Endodermal cell (in vitro differentiated cells): ENCODE measurements around the gene CEACAM5. TPM values are rescaled to one million over a fixed set of nuclear protein-coding genes. Genes with fewer than 3 reads are reported as not detected.

Source experiments
- DNase-seq: peaks from one replicate; pipeline ENCODE4 v3.0.0-alpha.2; 2017
- H3K27ac ChIP-seq: 2 replicates; pipeline ENCODE4 v1.5.1; 2013; ENCODE audit warnings: mild to moderate bottlenecking, low read depth, low read length, moderate library complexity
- H3K27me3 ChIP-seq: 2 replicates; pipeline ENCODE4 v1.6.1; 2013; ENCODE audit warnings: mild to moderate bottlenecking, low read length, moderate library complexity; ENCODE audit not compliant: insufficient read depth, control insufficient read depth, poor library complexity, severe bottlenecking
- H3K36me3 ChIP-seq: 2 replicates; pipeline ENCODE4 v1.7.0; 2013; ENCODE audit warnings: mild to moderate bottlenecking, low read length, moderate library complexity; ENCODE audit not compliant: control insufficient read depth, insufficient read depth
- H3K4me1 ChIP-seq: one replicate; pipeline ENCODE4 v1.7.0; 2013; ENCODE audit warnings: low read length; ENCODE audit not compliant: control insufficient read depth, insufficient read depth
- H3K4me3 ChIP-seq: 2 replicates; pipeline ENCODE4 v1.5.1; 2013; ENCODE audit warnings: mild to moderate bottlenecking, low read length, moderate library complexity
- H3K9ac ChIP-seq: 2 replicates; pipeline ENCODE4 v1.6.1; 2013; ENCODE audit warnings: mild to moderate bottlenecking, low read length, moderate library complexity; ENCODE audit not compliant: poor library complexity, severe bottlenecking; ENCODE audit errors: extremely low read depth
- H3K9me3 ChIP-seq: 2 replicates; pipeline ENCODE4 v1.6.1; 2013; ENCODE audit warnings: mild to moderate bottlenecking, low read length, moderate library complexity; ENCODE audit not compliant: control insufficient read depth
- H3K27ac Mint-ChIP-seq: 2 replicates; pipeline ENCODE4 v1.8.0; 2020; ENCODE audit warnings: mixed read lengths
- H3K27me3 Mint-ChIP-seq: 2 replicates; pipeline ENCODE4 v1.8.0; 2021; ENCODE audit warnings: mild to moderate bottlenecking, mixed read lengths; ENCODE audit not compliant: insufficient read depth
- H3K36me3 Mint-ChIP-seq: 2 replicates; pipeline ENCODE4 v1.8.0; 2020; ENCODE audit warnings: low read depth, mixed read lengths
- H3K4me1 Mint-ChIP-seq: 2 replicates; pipeline ENCODE4 v1.8.0; 2020; ENCODE audit warnings: mixed read lengths
- H3K4me3 Mint-ChIP-seq: 2 replicates; pipeline ENCODE4 v1.8.0; 2020; ENCODE audit warnings: mild to moderate bottlenecking, moderate library complexity, mixed read lengths
- H3K9me3 Mint-ChIP-seq: 2 replicates; pipeline ENCODE4 v1.8.0; 2020; ENCODE audit warnings: mild to moderate bottlenecking, mixed read lengths
- CTCF ChIP-seq: fragments of 200-600 bp; sonication (generic); conservative IDR thresholded peaks from 2 replicates; pipeline ENCODE4 v1.5.0; 2021; ENCODE audit warnings: antibody characterized with exemption, mild to moderate bottlenecking
- WGBS, 2 experiments: methylation state at CpG; one replicate each; pipeline versions ENCODE4 v1.1.5 to v1.1.7; 2013; ENCODE audit warnings: missing lambda C conversion rate in 2 of 2, mixed read lengths in 1 of 2; ENCODE audit not compliant: insufficient coverage in 1 of 2, insufficient read length in 1 of 2; 5-methylcytosine and 5-hydroxymethylcytosine counted together
- total RNA-seq, 2 donors: library from RNA; stranded (reverse); fragmentation: NEBNext Ultra II Directional in 1 of 2; extraction: Animal tissue kit (Norgen Biotek cat#: 25700) in 1 of 2; gene quantifications; 2 replicates in 1 of 2; 3 replicates in 1 of 2; pipeline ENCODE4 v1.2.1, GENCODE V29; 2021

The CEACAM5 gene
- total RNA-seq, 2 donors from 2014 or later = not detected

- Mint-ChIP-seq H3K9me3 (peaks cover 81% of the 10 kb centered on the region), H3K4me1 (no peaks in the 10 kb centered on the region), H3K36me3 (no peaks in the 10 kb centered on the region), H3K27ac (no peak overlapping the region), H3K27me3 (peaks cover 7% of the 10 kb centered on the region), H3K4me3 (no peak overlapping the region)
- DNase-seq = no peak
- Histone ChIP-seq H3K27ac (no peak overlapping the region), H3K4me3 (no peak overlapping the region), H3K4me1 (no peaks in the 10 kb centered on the region), H3K9ac (no peak overlapping the region), H3K27me3 (no peaks in the 10 kb centered on the region), H3K36me3 (no peaks in the 10 kb centered on the region), H3K9me3 (no peaks in the 10 kb centered on the region)
- TF ChIP-seq CTCF = no peak
- WGBS, 2 experiments = 65 to 83% methylated on average over 2 to 3 of the region's 3 CpGs
These were observed 21.0 kb upstream of the CEACAM5 start for GRCh38 chr19:41687419-41687818.

DNA sequence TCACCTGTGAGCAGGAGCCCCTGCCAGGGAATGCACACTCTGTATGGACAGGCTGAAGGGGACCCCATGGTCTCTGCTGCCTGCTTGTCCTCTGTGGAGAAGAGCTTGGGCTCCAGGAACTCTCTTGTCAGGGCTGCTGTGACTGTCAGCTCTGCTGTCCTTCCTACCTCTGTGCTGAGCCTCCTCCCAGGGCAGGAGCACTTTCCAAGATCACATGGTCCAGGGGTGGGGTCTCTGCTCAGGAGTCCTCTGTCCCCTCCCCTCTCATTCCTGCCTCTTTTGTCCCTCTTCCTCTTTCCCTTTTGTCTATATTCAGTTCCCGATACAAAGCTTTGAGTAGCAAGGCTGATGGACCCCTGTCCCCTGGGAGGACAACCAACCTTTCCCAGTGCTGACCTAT lies 20.3 kb upstream of the CEACAM5 start, which contains the start of gene CEACAM7:
TSS of gene CEACAM7 (minus strand) at position 173 of the 400 bp plus-strand sequence. CDS start at position 68, 105 bp downstream.
- H3K27me3 ChIP-seq = no peaks in the 10 kb centered on the region
- H3K27me3 Mint-ChIP-seq = peaks cover 7% of the 10 kb centered on the region
- no peaks in the 10 kb centered on the region for H3K36me3 ChIP-seq
- H3K4me1 ChIP-seq = no peaks in the 10 kb centered on the region
- H3K9me3 ChIP-seq = no peaks in the 10 kb centered on the region
- no peak for TF ChIP-seq CTCF
- no peak within 1 kb of the TSS for H3K27ac ChIP-seq
- H3K36me3 Mint-ChIP-seq = no peaks in the 10 kb centered on the region
- no peak within 1 kb of the TSS for H3K9ac ChIP-seq
- peaks cover 80% of the 10 kb centered on the region for H3K9me3 Mint-ChIP-seq
- H3K27ac Mint-ChIP-seq = no peak within 1 kb of the TSS
- no peak within 1 kb of the TSS for H3K4me3 ChIP-seq
- peak; percentile 52 for DNase-seq
- H3K4me1 Mint-ChIP-seq = no peaks in the 10 kb centered on the region
- WGBS, 2 experiments = 67 to 81% methylated on average over 1 of the region's 1 CpG
- H3K4me3 Mint-ChIP-seq = no peak within 1 kb of the TSS

GRCh38 chr19:41688687-41689086 lies 19.7 kb upstream of the CEACAM5 start:
- Mint-ChIP-seq H3K27me3 (peaks cover 7% of the 10 kb centered on the region), H3K9me3 (peaks cover 78% of the 10 kb centered on the region), H3K4me1 (no peaks in the 10 kb centered on the region), H3K27ac (no peak overlapping the region), H3K36me3 (no peaks in the 10 kb centered on the region), H3K4me3 (no peak overlapping the region)
- Histone ChIP-seq H3K9ac (no peak overlapping the region), H3K4me3 (no peak overlapping the region), H3K4me1 (no peaks in the 10 kb centered on the region), H3K27me3 (no peaks in the 10 kb centered on the region), H3K27ac (no peak overlapping the region), H3K9me3 (no peaks in the 10 kb centered on the region), H3K36me3 (no peaks in the 10 kb centered on the region)
- no peak for DNase-seq
- TF ChIP-seq CTCF = no peak
- WGBS, 2 experiments = 74 to 82% methylated on average over 2 to 4 of the region's 4 CpGs
